CD4-positive, alpha-beta T cell (primary cell): ENCODE measurements around the gene SASS6. TPM values are rescaled to one million over a fixed set of nuclear protein-coding genes. Genes with fewer than 3 reads are reported as not detected.

Experiments
- ATAC-seq: fragments of 200-7000 bp; cut with Tn5 transposase; one replicate; pipeline ENCODE4 v1.10.0; 2022; ENCODE audit warnings: mild to moderate bottlenecking; ENCODE audit not compliant: poor library complexity
- CTCF ChIA-PET: fragments of 350-600 bp; sonication (Branson Sonifier 250); formaldehyde crosslinking; loops from one replicate; lab custom pipeline; 2021; ENCODE audit warnings: antibody characterized with exemption, inconsistent platforms; lab: Charles Lee
- POLR2A ChIA-PET: fragments of 350-600 bp; sonication (Branson Sonifier 250); formaldehyde crosslinking; loops from one replicate; lab custom pipeline; 2021; ENCODE audit warnings: antibody characterized with exemption, inconsistent platforms; lab: Charles Lee
- DNase-seq, 14 experiments: peaks; one replicate each; pipeline ENCODE4 v3.0.0-alpha.2; 2013 to 2020; ENCODE audit warnings: mixed read lengths in 2 of 14
- H3K27ac ChIP-seq, 2 donors: one replicate each; pipeline versions ENCODE4 v1.5.1 to v1.7.0; 2013; ENCODE audit warnings: low read length in 2 of 2, low read depth in 1 of 2, mild to moderate bottlenecking in 1 of 2
- H3K27me3 ChIP-seq, 2 experiments: 1 replicate in 1 of 2; 2 replicates in 1 of 2; pipeline versions ENCODE4 v1.6.1 to v1.7.0; 2013; ENCODE audit warnings: low read length in 2 of 2, control low read depth in 1 of 2, mild to moderate bottlenecking in 1 of 2, moderate library complexity in 1 of 2; ENCODE audit not compliant: insufficient read depth in 2 of 2, control insufficient read depth in 1 of 2
- H3K36me3 ChIP-seq: one replicate; pipeline ENCODE4 v1.6.1; 2013; ENCODE audit warnings: low read length, control low read depth; ENCODE audit not compliant: insufficient read depth
- H3K4me1 ChIP-seq: one replicate; pipeline ENCODE4 v1.6.1; 2013; ENCODE audit warnings: low read length, control low read depth; ENCODE audit not compliant: insufficient read depth
- H3K4me3 ChIP-seq: one replicate; pipeline ENCODE4 v1.5.1; 2013; ENCODE audit warnings: mild to moderate bottlenecking, low read length, moderate library complexity
- H3K9me3 ChIP-seq, 2 experiments: 1 replicate in 1 of 2; 2 replicates in 1 of 2; pipeline versions ENCODE4 v1.6.1 to v1.7.0; 2013; ENCODE audit warnings: low read length in 2 of 2, mild to moderate bottlenecking in 2 of 2, control low read depth in 1 of 2, moderate library complexity in 1 of 2; ENCODE audit not compliant: control insufficient read depth in 1 of 2, insufficient read depth in 1 of 2
- H3K27ac Mint-ChIP-seq: one replicate; pipeline ENCODE4 v1.8.0; 2020; ENCODE audit warnings: mixed read lengths
- H3K27me3 Mint-ChIP-seq: one replicate; pipeline ENCODE4 v1.8.0; 2021; ENCODE audit warnings: mixed read lengths
- H3K36me3 Mint-ChIP-seq: one replicate; pipeline ENCODE4 v1.8.0; 2021; ENCODE audit warnings: low read depth, mixed read lengths
- H3K4me1 Mint-ChIP-seq: one replicate; pipeline ENCODE4 v1.8.0; 2021; ENCODE audit warnings: low read depth, mixed read lengths
- H3K4me3 Mint-ChIP-seq: one replicate; pipeline ENCODE4 v1.8.0; 2020; ENCODE audit warnings: mild to moderate bottlenecking, mixed read lengths
- H3K9me3 Mint-ChIP-seq: one replicate; pipeline ENCODE4 v1.8.0; 2020; ENCODE audit warnings: mixed read lengths
- CTCF ChIP-seq: fragments of 200-600 bp; IDR thresholded peaks from one replicate; pipeline ENCODE4 v1.8.0; 2022; ENCODE audit warnings: antibody characterized with exemption, mild to moderate bottlenecking
- intact Hi-C, 2 experiments: fragments of 100-400 bp; cut with DNase I in 1 of 2; cut with micrococcal nuclease in 1 of 2; formaldehyde crosslinking; loops; one replicate each; pipeline versions ENCODE4 v1.15.1 to v1.9.0; 2023 to 2025; cut with DNase I, micrococcal nuclease
- total RNA-seq, 174 experiments: library from RNA in 2 of 174; stranded (reverse) in 2 of 174; gene quantifications; one replicate each; pipeline ENCODE4 v1.2.3 and lab custom pipeline; 2021 to 2026

Gene SASS6
- total RNA-seq, 2 experiments from 2014 or later = 1.7 to 1.8 TPM

- ATAC-seq = no peak
- Histone ChIP-seq H3K27me3 (no peaks in the 10 kb centered on the region), H3K4me1 (no peaks in the 10 kb centered on the region), H3K4me3 (no peak overlapping the region), H3K27ac (no peak overlapping the region), H3K36me3 (peaks cover 86% of the 10 kb centered on the region), H3K9me3 (no peaks in the 10 kb centered on the region)
- CTCF ChIA-PET = no interaction called here
- Mint-ChIP-seq H3K36me3 (peaks cover 99% of the 10 kb centered on the region), H3K27ac (peak overlapping the region; percentile 14), H3K4me3 (no peak overlapping the region), H3K9me3 (no peaks in the 10 kb centered on the region), H3K27me3 (no peaks in the 10 kb centered on the region), H3K4me1 (peaks cover 7% of the 10 kb centered on the region)
- no peak for DNase-seq
- TF ChIP-seq CTCF = no peak
- intact Hi-C loops = no loop called here
- POLR2A ChIA-PET = no interaction called here
These were observed 57.0 kb downstream of the SASS6 start for GRCh38 chr1:100075773-100076172.

DNA sequence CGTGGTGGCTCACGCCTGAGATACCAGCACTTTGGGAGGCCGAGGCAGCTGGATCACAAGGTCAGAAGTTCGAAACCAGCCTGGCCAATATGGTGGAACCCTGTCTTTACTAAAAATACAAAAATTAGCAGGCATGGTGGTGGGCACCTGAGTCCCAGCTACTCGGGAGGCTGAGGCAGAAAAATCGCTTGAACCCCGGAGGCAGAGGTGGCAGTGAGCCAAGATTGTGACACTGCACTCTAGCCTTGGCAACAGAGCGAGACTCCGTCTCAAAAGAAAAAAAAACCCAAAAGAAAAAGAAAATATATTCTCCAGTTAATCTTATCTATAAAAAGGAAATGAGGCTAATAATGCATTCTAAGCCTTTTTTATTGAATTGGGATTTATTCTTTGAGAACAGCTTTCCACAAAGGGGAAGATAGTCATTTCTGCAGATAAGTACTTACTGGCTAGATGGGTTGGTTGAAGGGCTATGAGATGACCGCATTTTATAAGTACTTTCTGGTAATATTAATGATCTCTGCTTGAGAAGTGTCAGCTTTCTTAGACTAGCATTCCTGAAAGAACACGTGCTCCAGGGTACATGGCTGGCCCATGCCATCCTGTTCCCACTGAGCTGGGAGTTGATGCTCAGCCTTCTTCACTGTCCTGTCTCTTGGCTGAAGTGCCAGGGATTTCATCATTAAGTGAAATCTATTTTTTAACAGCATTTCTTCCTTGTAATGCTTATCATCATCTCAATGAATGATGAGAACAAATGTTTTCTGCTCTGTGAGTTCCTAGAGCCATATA, 57.9 kb downstream of the SASS6 start:
- Histone ChIP-seq H3K27ac (no peak overlapping the region), H3K4me1 (no peaks in the 10 kb centered on the region), H3K27me3 (no peaks in the 10 kb centered on the region), H3K4me3 (no peak overlapping the region), H3K36me3 (peaks cover 86% of the 10 kb centered on the region), H3K9me3 (no peaks in the 10 kb centered on the region)
- Mint-ChIP-seq H3K4me1 (peaks cover 7% of the 10 kb centered on the region), H3K27ac (peak overlapping the region; percentile 39), H3K4me3 (no peak overlapping the region), H3K27me3 (no peaks in the 10 kb centered on the region), H3K36me3 (peaks cover 99% of the 10 kb centered on the region), H3K9me3 (no peaks in the 10 kb centered on the region)
- CTCF ChIA-PET = no interaction called here
- POLR2A ChIA-PET = no interaction called here
- TF ChIP-seq CTCF = no peak
- intact Hi-C loops = no loop called here
- DNase-seq (no peak), ATAC-seq (no peak)

DNA sequence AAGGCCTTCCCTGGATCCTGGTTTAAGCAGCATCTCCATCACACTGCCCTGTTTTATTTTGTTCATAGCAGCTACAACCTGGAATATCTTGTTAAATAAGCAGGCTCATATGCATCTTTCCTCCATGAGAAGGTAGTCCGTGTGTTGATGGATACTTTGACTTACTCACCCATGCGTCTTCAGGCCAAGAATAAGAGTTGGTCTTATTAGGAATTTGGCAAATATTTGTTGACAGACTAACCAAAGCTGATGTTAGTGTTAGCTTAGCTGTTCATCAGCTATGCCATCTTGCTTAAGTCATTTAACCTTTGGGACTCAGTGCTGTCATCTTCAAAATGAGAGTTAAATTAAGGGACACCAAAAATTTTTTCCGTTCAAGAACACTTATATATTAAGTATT, 59.2 kb downstream of the SASS6 start:
- ChIA-PET POLR2A (no interaction called here), CTCF (no interaction called here)

More for the DNA sequence above, 59.2 kb downstream of the SASS6 start:
- DNase-seq = no peak
- H3K36me3 Mint-ChIP-seq = peaks cover 99% of the 10 kb centered on the region
- no peak overlapping the region for H3K27ac Mint-ChIP-seq
- no peak for ATAC-seq
- peaks cover 7% of the 10 kb centered on the region for H3K4me1 Mint-ChIP-seq
- Histone ChIP-seq H3K27me3 (no peaks in the 10 kb centered on the region), H3K4me3 (no peak overlapping the region), H3K27ac (no peak overlapping the region), H3K4me1 (no peaks in the 10 kb centered on the region), H3K9me3 (no peaks in the 10 kb centered on the region), H3K36me3 (peaks cover 87% of the 10 kb centered on the region)
- H3K27me3 Mint-ChIP-seq = no peaks in the 10 kb centered on the region
- intact Hi-C loops = no loop called here
- no peak for TF ChIP-seq CTCF
- no peaks in the 10 kb centered on the region for H3K9me3 Mint-ChIP-seq
- no peak overlapping the region for H3K4me3 Mint-ChIP-seq
